GM12892 (cell line): ENCODE measurements around the gene SQSTM1.

Experiments used
- POLR2A ChIP-seq: IDR thresholded peaks from 2 replicates; pipeline ENCODE4 v1.6.1; 2011; ENCODE audit warnings: low read depth, low read length, control low read depth
- POLR2AphosphoS5 ChIP-seq: IDR thresholded peaks from 2 replicates; pipeline ENCODE4 v1.6.1; 2011; ENCODE audit warnings: low read depth, low read length, control low read depth

- TF ChIP-seq POLR2A (no peak), POLR2AphosphoS5 (no peak)
These were observed 26.5 kb upstream of the SQSTM1 start for GRCh38 chr5:179794171-179794570.
